Adrenal gland (tissue), 12 donors: ENCODE results near the gene DNTT. TPM values are rescaled to one million over a fixed set of nuclear protein-coding genes. Genes with fewer than 3 reads are reported as not detected.

Experiments
- DNase-seq, 7 donors: peaks; one replicate each; pipeline ENCODE4 v3.0.0-alpha.2; 2019 to 2020
- H3K27ac ChIP-seq, 5 donors: fragments of 200-600 bp; sonication (generic) in 4 of 5; 1 replicate in 3 of 5; 2 replicates in 2 of 5; pipeline versions ENCODE4 v1.5.1 to v1.8.0; 2016 to 2020; ENCODE audit warnings: mild to moderate bottlenecking in 1 of 5
- H3K27me3 ChIP-seq: fragments of 200-600 bp; 2 replicates; pipeline ENCODE4 v1.8.0; 2021
- H3K36me3 ChIP-seq, 2 donors: fragments of 200-600 bp; replicated peaks in 1 of 2; 1 replicate in 1 of 2; 2 replicates in 1 of 2; pipeline versions ENCODE4 v1.5.1 to v1.8.0; 2018 to 2022
- H3K4me1 ChIP-seq, 2 donors: fragments of 200-600 bp; replicated peaks in 1 of 2; 1 replicate in 1 of 2; 2 replicates in 1 of 2; pipeline versions ENCODE4 v1.5.1 to v1.8.0; 2018 to 2021
- H3K4me3 ChIP-seq, 4 donors: fragments of 200-600 bp; sonication (generic) in 3 of 4; one replicate each; pipeline ENCODE4 v1.5.1; 2016 to 2018
- H3K9me3 ChIP-seq, 3 donors: fragments of 200-600 bp; sonication (generic) in 1 of 3; replicated peaks in 1 of 3; 1 replicate in 2 of 3; 2 replicates in 1 of 3; pipeline versions ENCODE4 v1.5.1 to v1.8.0; 2016 to 2021
- CTCF ChIP-seq, 6 experiments: fragments of 450-650 bp in 4 of 6; fragments of 200-600 bp in 2 of 6; sonication (generic) in 1 of 6; IDR thresholded peaks; 1 replicate in 5 of 6; 2 replicates in 1 of 6; pipeline versions ENCODE4 v1.5.1 to v1.8.0; 2016 to 2021; ENCODE audit warnings: antibody characterized with exemption in 6 of 6, mild to moderate bottlenecking in 2 of 6, moderate library complexity in 1 of 6
- POLR2A ChIP-seq, 2 donors: fragments of 450-650 bp; IDR thresholded peaks; one replicate each; pipeline ENCODE4 v1.6.1; 2017; ENCODE audit warnings: antibody characterized with exemption in 2 of 2, mild to moderate bottlenecking in 2 of 2, moderate library complexity in 1 of 2
- WGBS, 4 donors: extraction: QIAGEN DNeasy Blood & Tissue Kit in 2 of 4; methylation state at CpG; one replicate each; pipeline versions ENCODE4 v1.1.5 to v1.1.7; 2013 to 2017; 5-methylcytosine and 5-hydroxymethylcytosine counted together
- intact Hi-C, 2 donors: fragments of 100-400 bp; cut with DNase I; formaldehyde crosslinking; loops; one replicate each; pipeline versions ENCODE4 v1.14.1 to v1.15.0; 2022 to 2023
- polyA plus RNA-seq, 3 donors: library from polyadenylated mRNA; stranded (reverse); fragments of 200-250 nt in 2 of 3; fragments of 350-450 nt in 1 of 3; fragmentation: Illumina TruSeq in 1 of 3; extraction: RNeasy Lipid Tissue Mini Kit (QIAGEN cat#74804) in 1 of 3; gene quantifications; one replicate each; pipeline ENCODE4 v1.2.3, GENCODE V29; 2013 to 2014
- total RNA-seq, 9 donors: library from RNA; depleted of rRNA in 4 of 9; stranded (reverse); fragments of >200 nt in 4 of 9; fragments of 120-200 nt in 1 of 9; fragmentation: NEBNext Ultra II Directional in 1 of 9; extraction: Animal tissue kit (Norgen Biotek cat#: 25700) in 1 of 9; gene quantifications; one replicate each; pipeline versions ENCODE4 v1.1.0 to v1.2.4, GENCODE V29; 2013 to 2023
- donor health status: healthy with polysubstance abuse.
- donor health status: Bipolar disorder and iron deficiency.
- donor health status: DM: yes; HTN: yes; CAD: no.
- donor health status: DM: no; HTN: no; CAD: no.
- donor health status: DM: no; HTN: no; CAD: no.
- donor health status: DM: yes; HTN: yes; CAD: no.

Gene DNTT
- total and polyA plus RNA-seq, 12 donors: not detected

DNA sequence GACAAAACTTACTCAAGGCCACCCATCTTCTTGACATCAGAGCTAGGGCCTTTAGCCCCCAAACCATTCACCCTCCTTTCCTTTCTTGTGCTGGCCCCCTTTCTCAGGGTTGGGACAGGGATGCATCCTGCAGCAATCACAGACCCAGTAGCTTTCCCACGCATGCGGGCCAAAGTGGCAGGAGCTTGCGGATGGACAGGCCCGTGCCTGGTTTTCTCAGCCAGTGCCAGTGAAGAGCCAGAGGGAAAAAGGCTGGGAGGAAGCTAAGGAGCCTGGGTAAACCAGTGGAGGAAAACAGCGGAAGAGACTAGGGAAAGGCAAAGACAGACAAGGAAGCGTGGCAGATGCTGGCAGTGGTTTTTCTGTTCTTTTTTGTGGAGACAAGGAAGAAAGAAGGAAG is 27.8 kb upstream of the DNTT start:
- no peak overlapping the region for H3K4me3 ChIP-seq
- H3K9me3 ChIP-seq: no peaks in the 10 kb centered on the region
- no peaks in the 10 kb centered on the region for H3K36me3 ChIP-seq
- DNase-seq: no peak
- no peak for TF ChIP-seq CTCF (IDR thresholded peaks at IDR 0.05)
- no peak for TF ChIP-seq POLR2A (IDR thresholded peaks at IDR 0.05)
- intact Hi-C loops: no loop called here
- WGBS, 4 donors: 84 to 97% (median 91%) methylated on average over 6 of the region's 6 CpGs
- no peaks in the 10 kb centered on the region for H3K4me1 ChIP-seq
- no peak overlapping the region for H3K27ac ChIP-seq
- no peaks in the 10 kb centered on the region for H3K27me3 ChIP-seq

DNA sequence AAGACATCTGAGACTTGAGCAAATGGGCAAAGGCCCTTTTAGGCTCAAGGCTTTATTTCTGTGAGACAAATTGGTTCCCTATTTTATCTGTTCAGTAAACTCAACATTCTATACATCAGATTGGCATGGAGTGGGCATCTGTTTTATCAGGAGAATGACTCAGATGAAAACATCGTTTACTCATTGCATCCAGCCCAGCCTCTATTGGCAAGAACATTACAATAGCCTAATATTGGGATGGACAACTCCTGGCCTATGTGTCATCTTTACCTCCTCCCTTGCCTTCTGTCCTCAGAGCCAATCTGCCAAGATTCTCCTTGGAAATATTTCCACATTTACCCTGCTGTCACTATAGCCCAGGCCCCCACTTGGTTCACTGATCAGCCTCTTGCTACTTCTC is 27.4 kb upstream of the DNTT start:
- no peaks in the 10 kb centered on the region for H3K27me3 ChIP-seq
- no peaks in the 10 kb centered on the region for H3K36me3 ChIP-seq
- DNase-seq: no peak
- TF ChIP-seq CTCF (IDR thresholded peaks at IDR 0.05) (no peak), POLR2A (IDR thresholded peaks at IDR 0.05) (no peak)
- no peaks in the 10 kb centered on the region for H3K4me1 ChIP-seq
- WGBS, 4 donors: 30 to 59% (median 54%) methylated on average over 1 of the region's 1 CpG
- no peak overlapping the region for H3K4me3 ChIP-seq
- intact Hi-C loops: no loop called here
- no peak overlapping the region for H3K27ac ChIP-seq
- H3K9me3 ChIP-seq: no peaks in the 10 kb centered on the region

GRCh38 chr10:96279191-96279641 is 25.0 kb upstream of the DNTT start:
- no peaks in the 10 kb centered on the region for H3K4me1 ChIP-seq
- DNase-seq: no peak
- WGBS, 4 donors: 86 to 93% (median 88%) methylated on average over 3 of the region's 3 CpGs
- H3K27ac ChIP-seq: no peak overlapping the region
- no peaks in the 10 kb centered on the region for H3K27me3 ChIP-seq
- H3K36me3 ChIP-seq: no peaks in the 10 kb centered on the region
- no peaks in the 10 kb centered on the region for H3K9me3 ChIP-seq
- no peak overlapping the region for H3K4me3 ChIP-seq
- TF ChIP-seq POLR2A (IDR thresholded peaks at IDR 0.05) (no peak), CTCF (IDR thresholded peaks at IDR 0.05) (no peak)
- intact Hi-C loops: no loop called here

GRCh38 chr10:96280859-96281258 is 23.4 kb upstream of the DNTT start:
- no peaks in the 10 kb centered on the region for H3K36me3 ChIP-seq
- no peaks in the 10 kb centered on the region for H3K4me1 ChIP-seq
- no peak for DNase-seq
- H3K27me3 ChIP-seq: no peaks in the 10 kb centered on the region
- no peak overlapping the region for H3K4me3 ChIP-seq
- 63 to 88% (median 69%) methylated on average over 2 of the region's 2 CpGs for WGBS, 4 donors
- intact Hi-C loops: no loop called here
- TF ChIP-seq POLR2A (IDR thresholded peaks at IDR 0.05) (no peak), CTCF (IDR thresholded peaks at IDR 0.05) (no peak)
- no peaks in the 10 kb centered on the region for H3K9me3 ChIP-seq
- no peak overlapping the region for H3K27ac ChIP-seq
